Measurements from ENCODE around the gene RPL14. TPM values are rescaled to one million over a fixed set of nuclear protein-coding genes. Genes with fewer than 3 reads are reported as not detected.

Gene RPL14
- total RNA-seq, 5 donors from 2014 or later (not counting 1 experiment from before 2014, with no cell fraction given): 2,898 to 3,980 (median 3,701) TPM

DNA sequence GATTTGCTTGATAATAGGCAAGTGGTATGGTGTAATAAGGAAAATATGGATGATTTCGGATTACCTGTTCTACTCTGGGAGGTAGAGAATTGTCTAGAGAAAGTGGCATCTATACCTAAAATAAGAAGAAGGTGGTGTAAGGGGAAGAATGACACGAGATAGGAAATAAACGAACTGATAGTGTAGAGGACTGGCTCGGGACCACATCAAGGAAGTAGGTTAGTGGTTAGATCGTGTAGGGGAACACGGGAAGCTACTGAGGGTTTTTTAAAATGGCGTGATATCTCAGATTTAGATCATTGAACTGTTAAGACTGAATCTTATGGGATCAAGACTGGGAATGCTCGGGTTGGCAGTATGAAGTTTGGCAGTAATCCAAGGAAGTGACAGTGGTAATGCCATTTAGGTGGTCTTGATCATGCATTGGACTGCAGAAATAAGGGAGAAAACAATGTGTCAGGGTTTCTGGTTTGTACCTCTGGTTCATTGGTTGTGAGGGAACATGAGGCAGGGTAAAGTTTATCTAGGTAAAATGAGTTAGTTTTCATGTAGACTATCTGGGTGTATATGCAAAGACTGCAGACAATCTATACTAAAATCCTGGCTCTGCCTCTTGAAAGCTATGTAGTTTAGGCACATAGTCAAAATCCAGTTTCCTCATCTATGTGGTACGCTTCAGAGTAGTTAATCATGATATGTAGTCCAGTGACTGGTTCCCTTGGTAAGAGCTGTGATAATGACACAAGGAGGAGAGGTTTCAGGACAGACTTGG, 7.4 kb downstream of the RPL14 start:
- no peaks in the 10 kb centered on the region for H3K9me3 ChIP-seq
- H3K4me3 ChIP-seq (ENCODE audit: control insufficient read depth in 1 of 2, extremely low read depth in 1 of 2, low read length in 1 of 2): no peak overlapping the region
- peaks cover 48% of the 10 kb centered on the region for H3K36me3 Mint-ChIP-seq
- 18% methylated on average over 8 of the region's 9 CpGs for WGBS (ENCODE audit: insufficient coverage)
- peak overlapping the region; percentile 53 for H3K27ac ChIP-seq (ENCODE audit: low read length)
- H3K4me3 Mint-ChIP-seq: peak overlapping the region in 1 of 3 donors; percentile 23
- peaks cover 30 to 41% (median 39%) of the 10 kb centered on the region in 3 donors for H3K4me1 Mint-ChIP-seq
- peak; percentile 80 to 94 (median 88) for ATAC-seq (replicated peaks in 1 of 4)
- no peaks in the 10 kb centered on the region for H3K27me3 ChIP-seq (replicated peaks in 1 of 2; ENCODE audit: control insufficient read depth in 2 of 2, extremely low read depth in 1 of 2, insufficient read depth in 2 of 2, low read length in 1 of 2)
- peaks cover 5 to 49% of the 10 kb centered on the region in 2 donors for H3K36me3 ChIP-seq (ENCODE audit: control insufficient read depth in 2 of 2, extremely low read depth in 1 of 2, insufficient read depth in 1 of 2, low read length in 1 of 2)
- peak in 22 of 35 experiments; percentile 7 to 69 (median 22) for DNase-seq
- no peaks in the 10 kb centered on the region for H3K9me3 Mint-ChIP-seq
- H3K27me3 Mint-ChIP-seq: no peaks in the 10 kb centered on the region
- POLR2A ChIA-PET: interaction anchor here in 1 of 2 donors (1.4 kb wide), 1 partner anchor 13 kb away, joined by 5 read pairs; no protein-coding TSS in a partner anchor
- peaks cover 17 to 22% of the 10 kb centered on the region in 2 experiments for H3K4me1 ChIP-seq (ENCODE audit: control insufficient read depth in 1 of 2, extremely low read depth in 1 of 2, insufficient read depth in 2 of 2, low read length in 2 of 2)
- CTCF ChIA-PET: interaction anchor here (0.6 to 1.3 kb wide), 3 partner anchors 10 to 136 kb away, joined by 3 to 4 read pairs (median 3); no protein-coding TSS in a partner anchor
- peak overlapping the region; percentile 55 to 74 for H3K27ac Mint-ChIP-seq

DNA sequence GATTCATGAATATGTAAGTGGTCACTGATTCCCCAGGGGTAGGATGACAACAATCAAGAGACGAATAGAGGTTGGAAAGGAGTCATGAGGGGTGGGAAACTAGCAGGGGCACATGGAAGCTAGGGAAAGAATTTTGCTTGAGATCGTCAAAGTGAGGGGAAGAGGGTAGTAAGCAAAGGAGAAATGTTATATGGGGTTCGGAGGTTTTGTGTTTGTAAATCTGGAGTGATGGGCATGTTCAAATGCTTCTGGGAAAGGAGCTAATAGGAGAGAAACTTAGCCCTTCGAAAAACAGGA, 7.9 kb downstream of the RPL14 start:
- peaks cover 2 to 45% of the 10 kb centered on the region in 2 donors for H3K36me3 ChIP-seq (ENCODE audit: control insufficient read depth in 2 of 2, extremely low read depth in 1 of 2, insufficient read depth in 1 of 2, low read length in 1 of 2)
- Mint-ChIP-seq H3K9me3 (no peaks in the 10 kb centered on the region), H3K4me3 (no peak overlapping the region), H3K4me1 (peaks cover 30 to 39% (median 39%) of the 10 kb centered on the region in 3 donors), H3K36me3 (peaks cover 44% of the 10 kb centered on the region), H3K27me3 (no peaks in the 10 kb centered on the region), H3K27ac (peak overlapping the region; percentile 25 to 53)
- ChIA-PET CTCF (interaction anchor here in 1 of 2 donors (1.3 kb wide), 1 partner anchor 10 kb away, joined by 3 read pairs; no protein-coding TSS in a partner anchor), POLR2A (interaction anchor here in 1 of 2 donors (1.4 kb wide), 1 partner anchor 13 kb away, joined by 5 read pairs; no protein-coding TSS in a partner anchor)
- no peaks in the 10 kb centered on the region for H3K9me3 ChIP-seq
- 96% methylated on average over 4 of the region's 4 CpGs for WGBS (ENCODE audit: insufficient coverage)
- DNase-seq (no peak), ATAC-seq (replicated peaks in 1 of 4) (no peak)
- H3K4me3 ChIP-seq (ENCODE audit: control insufficient read depth in 1 of 2, extremely low read depth in 1 of 2, low read length in 1 of 2): no peak overlapping the region
- H3K27ac ChIP-seq (ENCODE audit: low read length): no peak overlapping the region
- peaks cover 15 to 22% of the 10 kb centered on the region in 2 experiments for H3K4me1 ChIP-seq (ENCODE audit: control insufficient read depth in 1 of 2, extremely low read depth in 1 of 2, insufficient read depth in 2 of 2, low read length in 2 of 2)
- no peaks in the 10 kb centered on the region for H3K27me3 ChIP-seq (replicated peaks in 1 of 2; ENCODE audit: control insufficient read depth in 2 of 2, extremely low read depth in 1 of 2, insufficient read depth in 2 of 2, low read length in 1 of 2)

DNA sequence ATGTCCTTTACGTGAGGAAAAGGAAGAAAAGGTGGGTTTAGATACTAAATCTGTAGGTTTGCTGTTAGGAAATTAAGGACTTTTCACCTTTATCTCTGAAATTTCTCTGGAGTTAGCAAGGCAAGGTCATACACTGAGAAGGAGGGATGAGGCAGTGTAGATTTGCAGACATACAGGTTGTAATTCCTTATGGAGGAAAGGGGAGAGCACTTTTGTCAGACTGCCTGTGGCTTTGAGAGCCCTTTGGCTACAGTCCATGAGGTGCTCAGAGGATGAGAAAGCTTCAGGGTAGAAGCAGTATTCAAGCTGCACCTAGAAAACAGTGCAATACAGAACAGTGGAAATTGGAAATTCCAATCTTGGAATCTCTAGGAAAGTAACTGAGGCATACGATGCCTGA, 8.3 kb downstream of the RPL14 start:
- Mint-ChIP-seq H3K4me3 (no peak overlapping the region), H3K4me1 (peaks cover 30 to 36% (median 36%) of the 10 kb centered on the region in 3 donors), H3K9me3 (no peaks in the 10 kb centered on the region), H3K36me3 (peaks cover 40% of the 10 kb centered on the region), H3K27ac (peak overlapping the region; percentile 25 to 53), H3K27me3 (no peaks in the 10 kb centered on the region)
- Histone ChIP-seq H3K9me3 (no peaks in the 10 kb centered on the region), H3K4me1 (ENCODE audit: control insufficient read depth in 1 of 2, extremely low read depth in 1 of 2, insufficient read depth in 2 of 2, low read length in 2 of 2) (peaks cover 15 to 18% of the 10 kb centered on the region in 2 experiments), H3K4me3 (ENCODE audit: control insufficient read depth in 1 of 2, extremely low read depth in 1 of 2, low read length in 1 of 2) (no peak overlapping the region), H3K27me3 (replicated peaks in 1 of 2; ENCODE audit: control insufficient read depth in 2 of 2, extremely low read depth in 1 of 2, insufficient read depth in 2 of 2, low read length in 1 of 2) (no peaks in the 10 kb centered on the region), H3K36me3 (ENCODE audit: control insufficient read depth in 2 of 2, extremely low read depth in 1 of 2, insufficient read depth in 1 of 2, low read length in 1 of 2) (peaks cover 0 to 41% of the 10 kb centered on the region in 2 donors), H3K27ac (ENCODE audit: low read length) (peak overlapping the region; percentile 18)
- ATAC-seq (replicated peaks in 1 of 4) (no peak), DNase-seq (no peak)
- 100% methylated on average over 1 of the region's 2 CpGs for WGBS (ENCODE audit: insufficient coverage)
- CTCF ChIA-PET: interaction anchor here in 1 of 2 donors (1.3 kb wide), 1 partner anchor 11 kb away, joined by 3 read pairs; no protein-coding TSS in a partner anchor
- POLR2A ChIA-PET: interaction anchor here in 1 of 2 donors (1.4 kb wide), 1 partner anchor 13 kb away, joined by 5 read pairs; no protein-coding TSS in a partner anchor

DNA sequence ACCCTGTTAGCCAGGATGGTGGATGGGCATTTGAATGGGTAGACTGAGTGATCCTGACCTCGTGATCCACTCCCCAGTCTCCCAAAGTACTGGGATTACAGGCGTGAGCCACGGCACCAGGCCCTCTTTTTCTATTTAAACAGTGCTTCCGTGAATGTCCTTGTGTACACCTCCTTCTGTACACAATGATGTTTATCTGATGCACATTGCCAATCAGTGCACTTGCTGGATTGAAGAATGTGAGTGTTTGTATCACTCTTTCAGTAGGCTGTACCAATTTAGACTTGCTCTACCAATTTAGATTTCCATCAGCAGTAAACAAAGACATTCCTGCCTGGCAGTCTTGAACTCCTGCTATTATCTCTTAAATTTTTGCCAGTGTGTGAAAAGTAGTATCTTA, 10.9 kb downstream of the RPL14 start:
- Histone ChIP-seq H3K36me3 (ENCODE audit: control insufficient read depth in 2 of 2, extremely low read depth in 1 of 2, insufficient read depth in 1 of 2, low read length in 1 of 2) (peaks cover 0 to 16% of the 10 kb centered on the region in 2 donors), H3K27ac (ENCODE audit: low read length) (no peak overlapping the region), H3K9me3 (no peaks in the 10 kb centered on the region), H3K4me1 (ENCODE audit: control insufficient read depth in 1 of 2, extremely low read depth in 1 of 2, insufficient read depth in 2 of 2, low read length in 2 of 2) (peaks cover 15% of the 10 kb centered on the region in 2 experiments), H3K27me3 (replicated peaks in 1 of 2; ENCODE audit: control insufficient read depth in 2 of 2, extremely low read depth in 1 of 2, insufficient read depth in 2 of 2, low read length in 1 of 2) (no peaks in the 10 kb centered on the region), H3K4me3 (ENCODE audit: control insufficient read depth in 1 of 2, extremely low read depth in 1 of 2, low read length in 1 of 2) (no peak overlapping the region)
- H3K36me3 Mint-ChIP-seq: peaks cover 27% of the 10 kb centered on the region
- ATAC-seq (replicated peaks in 1 of 4) (no peak), DNase-seq (no peak)
- no peaks in the 10 kb centered on the region for H3K9me3 Mint-ChIP-seq
- H3K4me3 Mint-ChIP-seq: no peak overlapping the region
- WGBS (ENCODE audit: insufficient coverage): no CpG with 5 or more reads among the region's 4 CpGs
- POLR2A ChIA-PET: no interaction called here
- H3K27ac Mint-ChIP-seq: no peak overlapping the region
- H3K27me3 Mint-ChIP-seq: no peaks in the 10 kb centered on the region
- peaks cover 24 to 29% (median 28%) of the 10 kb centered on the region in 3 donors for H3K4me1 Mint-ChIP-seq
- CTCF ChIA-PET: no interaction called here

DNA sequence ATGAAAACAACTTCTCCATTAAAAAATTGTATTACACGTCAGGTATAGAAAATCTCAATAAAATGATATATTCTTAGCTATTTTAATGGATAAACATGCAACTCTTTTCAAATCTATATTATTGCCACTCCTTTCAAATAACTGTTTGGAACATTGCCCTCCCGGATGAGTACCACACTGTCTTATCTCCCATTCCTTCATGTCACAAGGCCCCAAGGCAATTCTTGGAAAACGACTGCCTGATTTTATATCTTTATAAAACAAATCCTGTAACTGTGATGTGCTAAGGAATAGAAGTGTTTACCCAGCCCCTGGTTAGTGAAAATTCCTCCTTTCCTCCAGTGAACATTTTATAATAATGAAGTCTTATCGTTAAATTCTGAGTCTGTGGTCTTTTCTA, 13.6 kb downstream of the RPL14 start:
- Mint-ChIP-seq H3K4me1 (peaks cover 0 to 3% (median 1%) of the 10 kb centered on the region in 3 donors), H3K36me3 (peaks cover 8% of the 10 kb centered on the region), H3K27me3 (no peaks in the 10 kb centered on the region), H3K4me3 (no peak overlapping the region), H3K9me3 (no peaks in the 10 kb centered on the region), H3K27ac (no peak overlapping the region)
- ATAC-seq (replicated peaks in 1 of 4): no peak
- WGBS (ENCODE audit: insufficient coverage): no CpG with 5 or more reads among the region's 4 CpGs
- Histone ChIP-seq H3K27me3 (replicated peaks in 1 of 2; ENCODE audit: control insufficient read depth in 2 of 2, extremely low read depth in 1 of 2, insufficient read depth in 2 of 2, low read length in 1 of 2) (no peaks in the 10 kb centered on the region), H3K9me3 (no peaks in the 10 kb centered on the region), H3K36me3 (ENCODE audit: control insufficient read depth in 2 of 2, extremely low read depth in 1 of 2, insufficient read depth in 1 of 2, low read length in 1 of 2) (peaks cover 0 to 2% of the 10 kb centered on the region in 2 donors), H3K4me3 (ENCODE audit: control insufficient read depth in 1 of 2, extremely low read depth in 1 of 2, low read length in 1 of 2) (no peak overlapping the region), H3K4me1 (ENCODE audit: control insufficient read depth in 1 of 2, extremely low read depth in 1 of 2, insufficient read depth in 2 of 2, low read length in 2 of 2) (no peaks in the 10 kb centered on the region), H3K27ac (ENCODE audit: low read length) (no peak overlapping the region)
- DNase-seq: no peak
- POLR2A ChIA-PET: interaction anchor here in 1 of 2 donors (0.6 kb wide), 2 partner anchors 16 to 37 kb away, joined by 3 read pairs; no protein-coding TSS in a partner anchor
- CTCF ChIA-PET: no interaction called here

Measured in T-cell (primary cell).